ENCODE measurements around the gene PGK1. TPM values are rescaled to one million over a fixed set of nuclear protein-coding genes. Genes with fewer than 3 reads are reported as not detected.
"Not testable (repeated sequence)": the region's sequence is repeated elsewhere in the genome, so short reads cannot be mapped to it uniquely, and the experiment has no call there.

Gene PGK1
- total and polyA plus RNA-seq, 3 experiments from 2014 or later: 454 to 680 (median 665) TPM

GRCh38 chrX:78131117-78131516 is 27.1 kb downstream of the PGK1 start:
- H3K27ac Mint-ChIP-seq: peak overlapping the region in 2 of 8 donors; percentile 34 to 60

DNA sequence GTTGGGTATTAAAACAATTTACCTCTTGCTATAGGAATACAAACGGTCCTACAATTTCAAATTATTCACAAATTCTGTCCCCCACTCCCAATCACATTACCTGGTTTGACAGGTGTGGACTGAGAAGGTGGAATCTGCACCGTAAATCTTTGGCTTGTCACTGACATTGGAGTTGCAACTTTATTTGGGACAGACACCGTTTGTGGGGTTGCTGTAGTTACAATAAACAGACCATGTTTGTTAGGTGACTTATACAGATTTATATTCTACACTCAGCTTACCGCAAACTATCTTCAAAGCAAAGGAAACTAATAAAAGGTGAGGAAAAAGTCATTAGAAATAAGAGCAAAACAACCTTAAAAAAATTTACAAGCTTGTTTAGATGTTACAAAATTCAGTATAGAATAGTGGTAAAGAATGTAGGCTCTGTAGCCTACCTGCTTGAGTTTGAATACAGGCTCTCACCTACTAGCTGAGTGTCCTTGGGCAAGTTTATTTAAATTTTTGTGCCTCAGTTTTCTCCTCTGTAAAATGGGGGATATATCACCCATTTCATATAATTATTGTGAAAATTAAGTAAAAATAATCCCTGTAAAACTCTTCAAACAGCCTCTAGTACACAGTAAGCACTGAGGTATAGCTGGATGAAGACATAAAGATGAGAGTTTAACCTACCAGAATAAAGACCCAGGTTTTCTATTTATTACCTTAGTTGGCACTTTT is 29.4 kb downstream of the PGK1 start:
- no peaks in the 10 kb centered on the region for H3K4me1 ChIP-seq (ENCODE audit: insufficient read depth, low read length)
- H3K27ac ChIP-seq (ENCODE audit: low read depth, low read length): no peak overlapping the region
- POLR2A ChIA-PET: no interaction called here
- Mint-ChIP-seq H3K9me3 (no peaks in the 10 kb centered on the region), H3K27me3 (peaks cover 0 to 4% of the 10 kb centered on the region in 2 donors), H3K4me1 (peaks cover 4 to 6% (median 4%) of the 10 kb centered on the region in 3 donors), H3K27ac (peak overlapping the region in 4 of 8 donors; percentile 17 to 71 (median 64)), H3K36me3 (peaks cover 0 to 37% (median 0%) of the 10 kb centered on the region in 3 donors), H3K4me3 (no peak overlapping the region)
- CTCF ChIA-PET: no interaction called here
- H3K27me3 ChIP-seq (ENCODE audit: insufficient read depth, low read length, poor library complexity, severe bottlenecking): no peaks in the 10 kb centered on the region
- no peak overlapping the region for H3K4me3 ChIP-seq (ENCODE audit: low read length)
- no peaks in the 10 kb centered on the region for H3K9me3 ChIP-seq (ENCODE audit: low read length)
- H3K36me3 ChIP-seq (ENCODE audit: insufficient read depth, low read length): no peaks in the 10 kb centered on the region
- no peak for DNase-seq

More at GRCh38 chrX:78131117-78131516, 27.1 kb downstream of the PGK1 start:
- H3K36me3 ChIP-seq (ENCODE audit: insufficient read depth, low read length): peaks cover 7% of the 10 kb centered on the region
- peaks cover 0 to 52% (median 1%) of the 10 kb centered on the region in 3 donors for H3K36me3 Mint-ChIP-seq
- H3K4me1 Mint-ChIP-seq: peaks cover 3 to 4% (median 4%) of the 10 kb centered on the region in 3 donors
- H3K27ac ChIP-seq (ENCODE audit: low read depth, low read length): no peak overlapping the region
- H3K9me3 ChIP-seq (ENCODE audit: low read length): no peaks in the 10 kb centered on the region
- H3K4me3 Mint-ChIP-seq: no peak overlapping the region
- H3K9me3 Mint-ChIP-seq: no peaks in the 10 kb centered on the region
- POLR2A ChIA-PET: interaction anchor here (0.6 kb wide), 1 partner anchor 7 kb away, joined by 6 read pairs; no protein-coding TSS in a partner anchor
- CTCF ChIA-PET: interaction anchor here (0.8 kb wide), 1 partner anchor 8 kb away, joined by 3 read pairs; the partner anchor contains the start of gene TAF9B
- DNase-seq: no peak
- no peak overlapping the region for H3K4me3 ChIP-seq (ENCODE audit: low read length)
- H3K4me1 ChIP-seq (ENCODE audit: insufficient read depth, low read length): no peaks in the 10 kb centered on the region
- H3K27me3 ChIP-seq (ENCODE audit: insufficient read depth, low read length, poor library complexity, severe bottlenecking): no peaks in the 10 kb centered on the region
- peaks cover 0 to 2% of the 10 kb centered on the region in 2 donors for H3K27me3 Mint-ChIP-seq

- H3K27ac ChIP-seq (ENCODE audit: low read depth, low read length): peak within 1 kb of the TSS; percentile 54
Measured at GRCh38 chrX:78139160-78140123, 35.4 kb downstream of the PGK1 start, which contains the start of gene TAF9B. Gene TAF9B, minus strand, starts transcription at chrX:78139650. Its CDS starts 39 bp downstream, at chrX:78139611.

GRCh38 chrX:78140206-78140605 is 36.2 kb downstream of the PGK1 start:
- H3K4me3 Mint-ChIP-seq: peak overlapping the region; percentile 89 to 96 (median 94)
- POLR2A ChIA-PET: no interaction called here

More at GRCh38 chrX:78139160-78140123, 35.4 kb downstream of the PGK1 start, which contains the start of gene TAF9B:
- POLR2A ChIA-PET: interaction anchor here (0.6 to 1.4 kb wide), 4 partner anchors 10 to 292 kb away, joined by 3 to 4 read pairs (median 3); no protein-coding TSS in a partner anchor
- no peaks in the 10 kb centered on the region for H3K9me3 Mint-ChIP-seq
- peaks cover 0 to 4% of the 10 kb centered on the region in 2 donors for H3K27me3 Mint-ChIP-seq
- Histone ChIP-seq H3K9me3 (ENCODE audit: low read length) (no peaks in the 10 kb centered on the region), H3K4me3 (ENCODE audit: low read length) (peak within 1 kb of the TSS; percentile 74), H3K4me1 (ENCODE audit: insufficient read depth, low read length) (no peaks in the 10 kb centered on the region), H3K36me3 (ENCODE audit: insufficient read depth, low read length) (no peaks in the 10 kb centered on the region), H3K27me3 (ENCODE audit: insufficient read depth, low read length, poor library complexity, severe bottlenecking) (no peaks in the 10 kb centered on the region)
- peaks cover 0 to 6% (median 0%) of the 10 kb centered on the region in 3 donors for H3K36me3 Mint-ChIP-seq
- peak within 1 kb of the TSS; percentile 89 to 96 (median 94) for H3K4me3 Mint-ChIP-seq
- CTCF ChIA-PET: interaction anchor here (1.3 kb wide), 1 partner anchor 9 kb away, joined by 3 read pairs; no protein-coding TSS in a partner anchor
- peaks cover 0 to 15% (median 8%) of the 10 kb centered on the region in 3 donors for H3K4me1 Mint-ChIP-seq
- H3K27ac Mint-ChIP-seq: peak within 1 kb of the TSS; percentile 64 to 95 (median 92)
- DNase-seq: peak; percentile 67 to 86 (median 79)

GRCh38 chrX:78147002-78147540 is 43.0 kb downstream of the PGK1 start:
- H3K36me3 ChIP-seq (ENCODE audit: insufficient read depth, low read length); H3K27ac ChIP-seq (ENCODE audit: low read depth, low read length); H3K4me3 ChIP-seq (ENCODE audit: low read length); H3K27me3 ChIP-seq (ENCODE audit: insufficient read depth, low read length, poor library complexity, severe bottlenecking); CTCF ChIA-PET; H3K27ac Mint-ChIP-seq; H3K9me3 ChIP-seq (ENCODE audit: low read length); H3K4me1 Mint-ChIP-seq; H3K4me1 ChIP-seq (ENCODE audit: insufficient read depth, low read length); H3K4me3 Mint-ChIP-seq; DNase-seq; POLR2A ChIA-PET; H3K27me3 Mint-ChIP-seq: not testable (repeated sequence)
- Mint-ChIP-seq H3K36me3 (peaks cover 0 to 17% (median 0%) of the 10 kb centered on the region in 3 donors), H3K9me3 (peaks cover 0 to 27% (median 23%) of the 10 kb centered on the region in 5 donors)

More at GRCh38 chrX:78140206-78140605, 36.2 kb downstream of the PGK1 start:
- no peaks in the 10 kb centered on the region for H3K9me3 ChIP-seq (ENCODE audit: low read length)
- no peaks in the 10 kb centered on the region for H3K4me1 ChIP-seq (ENCODE audit: insufficient read depth, low read length)
- no peaks in the 10 kb centered on the region for H3K36me3 ChIP-seq (ENCODE audit: insufficient read depth, low read length)
- CTCF ChIA-PET: no interaction called here
- DNase-seq: no peak
- H3K27me3 ChIP-seq (ENCODE audit: insufficient read depth, low read length, poor library complexity, severe bottlenecking): no peaks in the 10 kb centered on the region
- peaks cover 0 to 4% of the 10 kb centered on the region in 2 donors for H3K27me3 Mint-ChIP-seq
- H3K27ac Mint-ChIP-seq: peak overlapping the region in 6 of 8 donors; percentile 9 to 94 (median 48)
- H3K27ac ChIP-seq (ENCODE audit: low read depth, low read length): no peak overlapping the region
- H3K9me3 Mint-ChIP-seq: no peaks in the 10 kb centered on the region
- H3K4me1 Mint-ChIP-seq: peaks cover 0 to 15% (median 8%) of the 10 kb centered on the region in 3 donors
- H3K36me3 Mint-ChIP-seq: peaks cover 0 to 6% (median 0%) of the 10 kb centered on the region in 3 donors
- peak overlapping the region; percentile 74 for H3K4me3 ChIP-seq (ENCODE audit: low read length)

GRCh38 chrX:78157373-78157772 is 53.3 kb downstream of the PGK1 start:
- H3K27ac Mint-ChIP-seq, POLR2A ChIA-PET: not testable (repeated sequence)

DNA sequence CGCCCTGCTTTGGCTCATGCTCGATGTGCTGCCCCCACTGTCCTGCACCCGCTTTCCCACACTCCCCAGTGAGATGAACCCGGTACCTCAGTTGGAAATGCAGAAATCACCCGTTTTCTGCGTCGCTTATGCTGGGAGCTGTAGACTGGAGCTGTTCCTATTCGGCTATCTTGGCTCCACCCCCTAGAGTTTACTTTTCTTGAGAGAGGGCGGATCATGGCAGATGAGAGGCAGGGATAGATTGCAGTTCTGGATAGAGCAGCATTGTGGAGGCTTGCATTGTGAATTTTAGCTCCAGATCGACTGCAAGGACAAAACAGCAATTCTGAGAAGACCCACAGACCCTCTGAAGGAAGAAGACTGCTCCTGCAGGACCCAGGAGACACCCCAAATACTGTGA is 53.8 kb downstream of the PGK1 start:
- CTCF ChIA-PET; POLR2A ChIA-PET; H3K27ac ChIP-seq (ENCODE audit: low read depth, low read length); H3K4me1 ChIP-seq (ENCODE audit: insufficient read depth, low read length); H3K27ac Mint-ChIP-seq; H3K4me3 ChIP-seq (ENCODE audit: low read length); H3K36me3 ChIP-seq (ENCODE audit: insufficient read depth, low read length); H3K27me3 ChIP-seq (ENCODE audit: insufficient read depth, low read length, poor library complexity, severe bottlenecking); H3K9me3 ChIP-seq (ENCODE audit: low read length); H3K9me3 Mint-ChIP-seq; DNase-seq; H3K36me3 Mint-ChIP-seq: not testable (repeated sequence)
- peak overlapping the region in 1 of 7 donors; percentile 29 for H3K4me3 Mint-ChIP-seq
- peaks cover 4 to 16% of the 10 kb centered on the region in 2 donors for H3K27me3 Mint-ChIP-seq
- peaks cover 4 to 18% (median 17%) of the 10 kb centered on the region in 3 donors for H3K4me1 Mint-ChIP-seq

More at GRCh38 chrX:78157373-78157772, 53.3 kb downstream of the PGK1 start:
- H3K4me1 ChIP-seq (ENCODE audit: insufficient read depth, low read length); H3K9me3 Mint-ChIP-seq; H3K9me3 ChIP-seq (ENCODE audit: low read length); H3K36me3 Mint-ChIP-seq; H3K36me3 ChIP-seq (ENCODE audit: insufficient read depth, low read length); H3K4me3 ChIP-seq (ENCODE audit: low read length); H3K27ac ChIP-seq (ENCODE audit: low read depth, low read length); H3K4me3 Mint-ChIP-seq; CTCF ChIA-PET; H3K27me3 ChIP-seq (ENCODE audit: insufficient read depth, low read length, poor library complexity, severe bottlenecking): not testable (repeated sequence)
- peak in 1 of 5 donors; percentile 46 for DNase-seq
- H3K27me3 Mint-ChIP-seq: peaks cover 4 to 16% of the 10 kb centered on the region in 2 donors
- peaks cover 4 to 18% (median 17%) of the 10 kb centered on the region in 3 donors for H3K4me1 Mint-ChIP-seq

All from CD8-positive, alpha-beta memory T cell (primary cell).